Stimulated activated naive CD8-positive, alpha-beta T cell treated with anti-CD3 and anti-CD28 coated beads, Interleukin-15, Interleukin-2, amounts not matched to agents 100 ng/mL and 50 ng/mL, for 24 hours (primary cell): ENCODE measurements around the gene FAH.

Source experiments
- H3K27ac Mint-ChIP-seq: one replicate; pipeline ENCODE4 v1.8.0; 2021; ENCODE audit warnings: mild to moderate bottlenecking, mixed read lengths
- H3K27me3 Mint-ChIP-seq: one replicate; pipeline ENCODE4 v1.8.0; 2021; ENCODE audit warnings: mixed read lengths
- H3K36me3 Mint-ChIP-seq: one replicate; pipeline ENCODE4 v1.8.0; 2021; ENCODE audit warnings: low read depth, mixed read lengths
- H3K4me1 Mint-ChIP-seq: one replicate; pipeline ENCODE4 v1.8.0; 2021; ENCODE audit warnings: low read depth, mixed read lengths
- H3K4me3 Mint-ChIP-seq: one replicate; pipeline ENCODE4 v1.8.0; 2021; ENCODE audit warnings: mild to moderate bottlenecking, mixed read lengths
- H3K9me3 Mint-ChIP-seq: one replicate; pipeline ENCODE4 v1.8.0; 2021; ENCODE audit warnings: mixed read lengths

The FAH gene

GRCh38 chr15:80159301-80159700, 6.5 kb downstream of the FAH start:
- Mint-ChIP-seq H3K4me3 (no peak overlapping the region), H3K27ac (peak overlapping the region; percentile 21), H3K36me3 (peaks cover 39% of the 10 kb centered on the region), H3K9me3 (no peaks in the 10 kb centered on the region), H3K4me1 (peaks cover 36% of the 10 kb centered on the region), H3K27me3 (no peaks in the 10 kb centered on the region)

DNA sequence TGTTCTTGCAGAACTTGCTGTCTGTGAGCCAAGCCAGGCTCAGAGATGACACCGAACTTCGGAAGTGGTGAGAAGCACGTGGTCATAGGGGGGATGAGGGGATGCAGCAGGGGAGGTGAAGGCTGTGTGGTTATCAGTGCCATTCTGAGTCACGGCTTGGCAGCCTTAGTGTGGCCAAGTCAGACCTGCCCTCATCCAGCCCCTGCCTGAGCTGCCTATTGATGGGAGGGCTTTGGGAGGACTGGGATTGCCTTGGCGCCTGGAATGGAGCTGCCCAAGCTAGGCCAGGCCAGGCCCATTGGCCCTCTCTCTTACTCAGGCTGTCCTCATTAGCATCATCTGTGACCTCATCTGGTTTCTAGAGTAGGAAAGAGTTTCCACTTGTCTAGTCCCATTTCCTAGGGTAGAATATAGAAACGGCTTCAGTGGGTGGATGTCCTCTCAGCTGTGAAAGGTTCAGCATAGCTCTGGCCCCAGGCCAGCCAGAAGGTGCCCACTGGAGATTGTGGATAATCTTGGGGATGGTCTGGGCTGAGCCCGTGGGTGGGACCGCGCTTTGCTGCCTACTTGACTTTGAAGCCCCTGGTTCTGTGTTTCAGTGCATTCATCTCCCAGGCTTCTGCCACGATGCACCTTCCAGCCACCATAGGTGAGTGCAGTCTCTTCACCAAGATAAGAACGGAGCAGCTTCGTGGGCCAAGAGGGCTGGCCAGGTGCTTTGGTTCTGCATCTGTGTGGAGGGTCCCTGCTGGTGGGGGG, 7.2 kb downstream of the FAH start:
- H3K4me3 Mint-ChIP-seq: no peak overlapping the region
- peak overlapping the region; percentile 47 for H3K27ac Mint-ChIP-seq
- no peaks in the 10 kb centered on the region for H3K27me3 Mint-ChIP-seq
- H3K4me1 Mint-ChIP-seq: peaks cover 30% of the 10 kb centered on the region
- peaks cover 44% of the 10 kb centered on the region for H3K36me3 Mint-ChIP-seq
- no peaks in the 10 kb centered on the region for H3K9me3 Mint-ChIP-seq

GRCh38 chr15:80160570-80161156, 7.9 kb downstream of the FAH start:
- peak overlapping the region; percentile 17 for H3K4me3 Mint-ChIP-seq
- no peaks in the 10 kb centered on the region for H3K27me3 Mint-ChIP-seq

DNA sequence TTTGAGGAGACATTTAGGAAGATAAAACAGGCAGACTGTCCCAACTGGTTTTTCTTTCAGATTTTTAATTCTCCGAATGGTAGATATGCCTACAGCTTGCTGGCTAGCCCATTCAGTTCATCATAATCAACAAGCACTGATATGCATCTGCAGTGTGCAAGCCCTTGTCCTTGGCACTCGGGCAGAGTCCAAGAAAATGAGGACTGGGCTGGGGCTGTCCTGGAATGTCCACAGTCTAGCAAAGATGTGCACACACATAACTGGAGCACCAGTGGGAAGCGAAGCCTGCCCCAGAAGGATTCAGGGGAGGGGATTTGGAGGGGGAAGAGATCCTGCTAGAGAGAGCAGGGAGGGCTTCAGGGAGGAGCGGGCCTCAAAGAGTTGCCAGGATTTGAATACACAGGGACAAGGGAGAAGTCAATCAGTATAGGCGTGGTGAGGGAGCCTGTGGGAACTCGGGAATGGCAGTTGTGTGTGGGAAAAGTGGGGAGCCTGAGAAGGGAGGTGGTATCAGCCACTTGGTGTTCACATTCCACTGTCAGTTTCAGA, 8.7 kb downstream of the FAH start:
- Mint-ChIP-seq H3K27ac (no peak overlapping the region), H3K36me3 (peaks cover 44% of the 10 kb centered on the region)

More at GRCh38 chr15:80160570-80161156, 7.9 kb downstream of the FAH start:
- H3K27ac Mint-ChIP-seq: peak overlapping the region; percentile 82
- H3K4me1 Mint-ChIP-seq: peaks cover 24% of the 10 kb centered on the region
- peaks cover 44% of the 10 kb centered on the region for H3K36me3 Mint-ChIP-seq
- no peaks in the 10 kb centered on the region for H3K9me3 Mint-ChIP-seq

DNA sequence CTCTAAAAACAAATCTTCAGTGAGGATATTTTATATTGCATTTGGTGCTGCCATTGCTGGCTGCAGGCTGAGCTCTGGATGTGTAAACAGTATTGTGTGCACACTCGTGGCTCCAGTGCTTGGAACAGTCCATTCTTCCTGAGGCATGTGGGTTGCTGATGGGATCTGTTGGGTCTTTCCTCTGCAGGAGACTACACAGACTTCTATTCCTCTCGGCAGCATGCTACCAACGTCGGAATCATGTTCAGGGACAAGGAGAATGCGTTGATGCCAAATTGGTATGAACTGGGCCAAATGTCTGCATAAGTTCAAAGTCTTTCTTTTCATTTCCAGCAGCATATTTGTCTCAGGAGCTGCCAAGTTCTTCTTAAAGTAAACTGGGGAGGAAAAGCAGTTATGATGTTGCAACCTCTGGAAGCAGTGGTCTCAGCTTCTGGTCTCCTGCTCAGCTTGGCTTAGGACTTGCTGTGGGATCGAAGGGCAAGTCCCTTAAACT, 9.3 kb downstream of the FAH start:
- Mint-ChIP-seq H3K27me3 (no peaks in the 10 kb centered on the region), H3K4me3 (no peak overlapping the region), H3K27ac (no peak overlapping the region), H3K9me3 (no peaks in the 10 kb centered on the region), H3K36me3 (peaks cover 44% of the 10 kb centered on the region), H3K4me1 (peaks cover 22% of the 10 kb centered on the region)

More for the DNA sequence above, 8.7 kb downstream of the FAH start:
- no peaks in the 10 kb centered on the region for H3K27me3 Mint-ChIP-seq
- H3K9me3 Mint-ChIP-seq: no peaks in the 10 kb centered on the region
- peaks cover 22% of the 10 kb centered on the region for H3K4me1 Mint-ChIP-seq
- no peak overlapping the region for H3K4me3 Mint-ChIP-seq

DNA sequence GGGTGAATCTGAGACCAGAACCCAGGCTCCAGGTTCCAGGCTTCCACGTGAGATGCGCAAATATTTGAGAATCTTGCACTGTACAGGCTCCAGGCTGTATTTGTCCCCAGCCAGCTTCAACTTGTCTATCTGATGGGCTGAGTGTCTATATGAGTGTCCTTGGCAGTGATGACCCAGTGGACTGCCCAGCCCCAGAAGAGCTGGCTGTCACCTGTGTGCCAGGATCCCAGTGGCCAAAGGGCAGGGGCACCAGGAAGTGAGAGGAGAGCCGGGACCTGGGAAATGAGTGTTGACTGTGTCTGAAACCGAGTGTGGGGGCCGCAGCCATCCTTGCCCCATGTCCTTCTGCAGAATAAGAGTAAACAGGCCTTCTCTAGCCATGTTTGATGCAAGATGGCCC, 10.4 kb downstream of the FAH start:
- H3K4me3 Mint-ChIP-seq: no peak overlapping the region
- peaks cover 22% of the 10 kb centered on the region for H3K4me1 Mint-ChIP-seq
- no peaks in the 10 kb centered on the region for H3K27me3 Mint-ChIP-seq
- peaks cover 44% of the 10 kb centered on the region for H3K36me3 Mint-ChIP-seq
- H3K27ac Mint-ChIP-seq: no peak overlapping the region
- no peaks in the 10 kb centered on the region for H3K9me3 Mint-ChIP-seq

GRCh38 chr15:80163897-80164296, 11.1 kb downstream of the FAH start:
- peaks cover 44% of the 10 kb centered on the region for H3K36me3 Mint-ChIP-seq
- H3K4me3 Mint-ChIP-seq: no peak overlapping the region
- H3K4me1 Mint-ChIP-seq: peaks cover 22% of the 10 kb centered on the region
- no peak overlapping the region for H3K27ac Mint-ChIP-seq
- no peaks in the 10 kb centered on the region for H3K27me3 Mint-ChIP-seq
- H3K9me3 Mint-ChIP-seq: no peaks in the 10 kb centered on the region

DNA sequence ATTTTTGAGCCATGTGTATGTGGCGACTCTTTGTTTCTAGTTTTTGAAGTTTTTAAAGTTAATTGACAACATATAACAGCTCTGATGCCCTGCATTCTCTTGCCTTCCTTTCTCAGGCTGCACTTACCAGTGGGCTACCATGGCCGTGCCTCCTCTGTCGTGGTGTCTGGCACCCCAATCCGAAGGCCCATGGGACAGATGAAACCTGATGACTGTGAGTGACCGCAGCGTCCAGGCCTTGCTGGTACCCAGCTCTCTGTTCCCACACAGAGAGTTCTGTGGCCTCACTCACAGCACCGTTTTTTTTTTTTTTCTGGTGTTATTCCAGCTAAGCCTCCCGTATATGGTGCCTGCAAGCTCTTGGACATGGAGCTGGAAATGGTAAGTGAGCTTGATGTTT, 15.1 kb downstream of the FAH start:
- peaks cover 26% of the 10 kb centered on the region for H3K36me3 Mint-ChIP-seq
- no peak overlapping the region for H3K4me3 Mint-ChIP-seq
- no peak overlapping the region for H3K27ac Mint-ChIP-seq
- H3K9me3 Mint-ChIP-seq: no peaks in the 10 kb centered on the region
- H3K27me3 Mint-ChIP-seq: no peaks in the 10 kb centered on the region
- no peaks in the 10 kb centered on the region for H3K4me1 Mint-ChIP-seq

DNA sequence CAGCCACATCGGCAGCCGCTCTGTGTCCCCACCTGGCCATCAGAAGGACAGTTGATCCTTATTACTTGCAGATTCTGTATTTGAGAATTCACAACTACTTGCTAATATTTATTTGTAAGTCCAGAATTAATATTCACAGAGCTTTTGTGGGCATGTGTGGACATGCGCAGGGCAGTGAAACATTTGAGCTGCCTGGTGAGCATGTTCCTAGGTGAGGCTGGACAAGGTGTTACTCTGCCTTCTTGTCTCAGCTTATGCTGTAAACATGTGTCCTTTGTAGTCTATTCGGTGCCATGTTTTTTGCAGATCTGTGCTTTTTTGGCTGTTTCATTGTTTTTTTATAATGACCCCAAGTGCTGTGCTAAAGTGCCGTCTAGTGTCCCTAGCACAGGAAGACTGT, 15.6 kb downstream of the FAH start:
- Mint-ChIP-seq H3K4me1 (no peaks in the 10 kb centered on the region), H3K27me3 (no peaks in the 10 kb centered on the region), H3K36me3 (peaks cover 21% of the 10 kb centered on the region), H3K9me3 (no peaks in the 10 kb centered on the region), H3K27ac (no peak overlapping the region), H3K4me3 (no peak overlapping the region)

DNA sequence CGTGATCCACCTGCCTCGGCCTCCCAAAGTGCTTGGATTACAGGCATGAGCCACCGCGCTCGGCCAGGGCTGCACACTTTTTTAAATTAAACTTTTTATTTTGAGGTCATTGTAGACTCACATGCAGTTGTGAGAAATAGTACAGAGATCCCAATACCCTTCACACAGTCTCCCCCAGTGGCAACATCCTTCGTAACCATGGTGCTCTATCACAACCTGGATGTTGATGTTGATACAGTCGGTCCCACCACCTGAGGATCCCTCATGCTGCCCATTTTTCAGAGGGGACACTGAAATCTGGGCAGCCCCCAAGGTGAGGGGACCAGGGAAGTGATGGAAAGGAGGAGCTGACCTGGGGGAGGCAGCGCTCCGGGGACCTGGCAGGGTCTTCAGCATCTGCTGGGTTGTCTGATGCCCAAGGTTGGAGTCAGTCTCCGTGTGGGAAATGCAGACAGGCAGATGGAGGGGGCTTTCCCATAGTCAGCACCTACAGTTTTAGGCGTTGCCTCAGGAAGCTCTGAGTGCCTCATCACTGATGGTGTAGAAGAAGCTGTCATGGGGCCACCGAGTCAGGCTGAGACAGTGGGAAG, 17.1 kb downstream of the FAH start:
- no peaks in the 10 kb centered on the region for H3K9me3 Mint-ChIP-seq
- H3K4me1 Mint-ChIP-seq: no peaks in the 10 kb centered on the region
- H3K36me3 Mint-ChIP-seq: peaks cover 7% of the 10 kb centered on the region
- no peak overlapping the region for H3K27ac Mint-ChIP-seq
- H3K4me3 Mint-ChIP-seq: no peak overlapping the region
- H3K27me3 Mint-ChIP-seq: no peaks in the 10 kb centered on the region

- Mint-ChIP-seq H3K9me3 (no peaks in the 10 kb centered on the region), H3K27ac (no peak overlapping the region), H3K4me1 (no peaks in the 10 kb centered on the region), H3K27me3 (no peaks in the 10 kb centered on the region), H3K4me3 (no peak overlapping the region), H3K36me3 (peaks cover 7% of the 10 kb centered on the region)
Observed at GRCh38 chr15:80170596-80170995, 17.8 kb downstream of the FAH start.

DNA sequence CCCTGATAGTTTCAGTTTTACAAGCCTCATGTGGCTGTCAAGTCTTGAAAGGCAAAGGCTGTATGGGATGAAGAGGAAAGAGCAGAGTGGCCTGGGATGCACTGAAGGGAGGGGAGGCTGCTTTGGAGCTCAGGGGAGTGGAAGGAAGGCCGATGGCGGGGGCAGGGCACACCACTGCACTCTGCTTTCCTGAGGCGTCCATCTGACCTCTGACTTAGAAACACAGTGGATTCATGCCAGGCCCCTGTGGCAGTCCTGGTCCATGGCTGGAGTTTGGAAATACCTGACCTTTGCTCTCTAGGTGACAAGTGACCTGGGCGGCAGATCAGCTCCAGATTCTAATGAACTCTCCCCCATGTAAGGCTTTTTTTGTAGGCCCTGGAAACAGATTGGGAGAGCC, 19.0 kb downstream of the FAH start:
- Mint-ChIP-seq H3K36me3 (peaks cover 7% of the 10 kb centered on the region), H3K4me3 (no peak overlapping the region), H3K27me3 (no peaks in the 10 kb centered on the region), H3K27ac (no peak overlapping the region), H3K4me1 (no peaks in the 10 kb centered on the region), H3K9me3 (no peaks in the 10 kb centered on the region)

DNA sequence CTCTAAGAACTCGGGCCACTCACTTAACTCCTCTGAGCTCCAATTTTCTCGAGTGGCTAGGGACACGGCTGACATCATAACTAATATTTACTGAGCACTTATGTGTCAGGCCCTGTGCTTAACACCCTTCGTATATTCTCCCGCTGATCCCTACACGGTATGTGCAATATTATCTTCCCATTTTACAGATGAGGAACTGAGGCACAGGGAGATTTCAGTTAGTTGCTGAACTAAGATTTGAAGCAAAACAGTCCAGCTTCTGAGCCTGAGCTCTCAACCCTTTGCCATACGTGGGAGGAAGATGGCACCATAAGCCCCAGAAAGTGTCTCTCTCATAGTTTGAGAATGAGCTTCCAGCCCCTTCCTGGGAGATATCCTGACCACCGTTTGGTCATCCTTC, 19.6 kb downstream of the FAH start:
- Mint-ChIP-seq H3K4me3 (no peak overlapping the region), H3K4me1 (no peaks in the 10 kb centered on the region), H3K36me3 (peaks cover 12% of the 10 kb centered on the region), H3K27ac (no peak overlapping the region), H3K27me3 (no peaks in the 10 kb centered on the region), H3K9me3 (no peaks in the 10 kb centered on the region)

GRCh38 chr15:80173022-80173759, 20.4 kb downstream of the FAH start:
- Mint-ChIP-seq H3K9me3 (no peaks in the 10 kb centered on the region), H3K4me3 (no peak overlapping the region), H3K27ac (no peak overlapping the region), H3K4me1 (no peaks in the 10 kb centered on the region), H3K36me3 (peaks cover 17% of the 10 kb centered on the region), H3K27me3 (no peaks in the 10 kb centered on the region)
